ENCODE results near the gene VPS37B.

- TF ChIP-seq POLR2A (IDR thresholded peaks at IDR 0.05) (no peak), POLR2AphosphoS5 (IDR thresholded peaks at IDR 0.05) (no peak)
- TF ChIP-seq, protein P1, sequence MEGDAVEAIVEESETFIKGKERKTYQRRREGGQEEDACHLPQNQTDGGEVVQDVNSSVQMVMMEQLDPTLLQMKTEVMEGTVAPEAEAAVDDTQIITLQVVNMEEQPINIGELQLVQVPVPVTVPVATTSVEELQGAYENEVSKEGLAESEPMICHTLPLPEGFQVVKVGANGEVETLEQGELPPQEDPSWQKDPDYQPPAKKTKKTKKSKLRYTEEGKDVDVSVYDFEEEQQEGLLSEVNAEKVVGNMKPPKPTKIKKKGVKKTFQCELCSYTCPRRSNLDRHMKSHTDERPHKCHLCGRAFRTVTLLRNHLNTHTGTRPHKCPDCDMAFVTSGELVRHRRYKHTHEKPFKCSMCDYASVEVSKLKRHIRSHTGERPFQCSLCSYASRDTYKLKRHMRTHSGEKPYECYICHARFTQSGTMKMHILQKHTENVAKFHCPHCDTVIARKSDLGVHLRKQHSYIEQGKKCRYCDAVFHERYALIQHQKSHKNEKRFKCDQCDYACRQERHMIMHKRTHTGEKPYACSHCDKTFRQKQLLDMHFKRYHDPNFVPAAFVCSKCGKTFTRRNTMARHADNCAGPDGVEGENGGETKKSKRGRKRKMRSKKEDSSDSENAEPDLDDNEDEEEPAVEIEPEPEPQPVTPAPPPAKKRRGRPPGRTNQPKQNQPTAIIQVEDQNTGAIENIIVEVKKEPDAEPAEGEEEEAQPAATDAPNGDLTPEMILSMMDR (IDR thresholded peaks at IDR 0.05), result peak in 1 of 3 donors; percentile 14
These were observed 61.6 kb downstream of the VPS37B start for GRCh38 chr12:122834104-122834920.

Data from breast epithelium (tissue), 3 donors.